GM12873 (cell line): ENCODE results near the gene MTX1.

ENCODE experiments used
- TF ChIP-seq, protein P1 (sequence below): IDR thresholded peaks from 2 replicates; pipeline ENCODE4 v1.5.1; 2012; ENCODE audit warnings: low read depth, mild to moderate bottlenecking, moderate library complexity, low read length, control low read depth; ENCODE audit not compliant: insufficient read depth; ENCODE audit errors: missing control alignments

The MTX1 gene

DNA sequence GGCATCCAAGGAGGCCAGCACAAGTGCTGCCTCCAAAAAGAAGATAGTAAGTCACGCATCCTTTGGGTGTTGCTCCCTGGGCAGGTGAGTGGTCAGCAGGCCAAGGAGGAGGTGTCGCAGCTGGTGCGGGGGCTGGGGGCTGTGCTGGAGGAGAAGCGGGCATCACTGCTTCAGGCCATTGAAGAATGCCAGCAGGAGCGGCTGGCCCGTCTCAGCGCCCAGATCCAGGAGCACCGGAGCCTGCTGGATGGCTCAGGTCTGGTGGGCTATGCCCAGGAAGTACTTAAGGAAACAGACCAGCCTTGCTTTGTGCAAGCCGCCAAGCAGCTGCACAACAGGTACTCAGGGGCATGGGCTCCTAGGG is 30.6 kb upstream of the MTX1 start:
- TF ChIP-seq, protein P1, sequence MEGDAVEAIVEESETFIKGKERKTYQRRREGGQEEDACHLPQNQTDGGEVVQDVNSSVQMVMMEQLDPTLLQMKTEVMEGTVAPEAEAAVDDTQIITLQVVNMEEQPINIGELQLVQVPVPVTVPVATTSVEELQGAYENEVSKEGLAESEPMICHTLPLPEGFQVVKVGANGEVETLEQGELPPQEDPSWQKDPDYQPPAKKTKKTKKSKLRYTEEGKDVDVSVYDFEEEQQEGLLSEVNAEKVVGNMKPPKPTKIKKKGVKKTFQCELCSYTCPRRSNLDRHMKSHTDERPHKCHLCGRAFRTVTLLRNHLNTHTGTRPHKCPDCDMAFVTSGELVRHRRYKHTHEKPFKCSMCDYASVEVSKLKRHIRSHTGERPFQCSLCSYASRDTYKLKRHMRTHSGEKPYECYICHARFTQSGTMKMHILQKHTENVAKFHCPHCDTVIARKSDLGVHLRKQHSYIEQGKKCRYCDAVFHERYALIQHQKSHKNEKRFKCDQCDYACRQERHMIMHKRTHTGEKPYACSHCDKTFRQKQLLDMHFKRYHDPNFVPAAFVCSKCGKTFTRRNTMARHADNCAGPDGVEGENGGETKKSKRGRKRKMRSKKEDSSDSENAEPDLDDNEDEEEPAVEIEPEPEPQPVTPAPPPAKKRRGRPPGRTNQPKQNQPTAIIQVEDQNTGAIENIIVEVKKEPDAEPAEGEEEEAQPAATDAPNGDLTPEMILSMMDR = no peak

DNA sequence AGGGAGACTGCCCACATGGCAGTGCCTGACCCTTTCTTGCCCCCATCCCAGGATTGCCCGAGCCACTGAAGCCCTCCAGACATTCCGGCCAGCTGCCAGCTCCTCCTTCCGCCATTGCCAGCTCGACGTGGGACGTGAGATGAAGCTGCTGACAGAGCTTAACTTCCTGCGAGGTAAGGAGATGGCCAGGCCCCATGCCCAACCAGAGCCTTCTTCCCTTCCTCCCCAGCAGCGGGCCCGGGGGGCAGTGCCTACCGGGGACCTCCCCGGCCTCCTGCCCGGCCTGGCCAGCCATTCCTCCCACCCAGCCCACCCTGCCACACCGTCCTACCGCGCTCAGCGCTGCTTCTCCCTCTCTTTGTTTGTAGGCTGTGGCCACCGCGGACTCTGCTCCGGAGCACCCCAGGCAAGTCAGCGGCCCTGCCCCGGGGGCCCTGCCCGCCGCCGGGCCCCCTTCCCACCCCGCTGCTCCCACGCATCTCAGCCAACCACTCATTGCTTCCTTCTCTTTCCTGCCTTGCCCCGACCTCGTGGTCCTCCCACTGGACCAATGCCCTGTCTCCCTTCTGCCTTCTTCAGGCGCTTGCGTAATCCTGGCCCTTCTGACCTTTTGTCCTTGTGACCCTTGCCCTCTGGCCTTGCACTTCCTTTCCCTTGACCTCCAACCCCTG is 29.9 kb upstream of the MTX1 start:
- TF ChIP-seq, protein P1 = no peak

DNA sequence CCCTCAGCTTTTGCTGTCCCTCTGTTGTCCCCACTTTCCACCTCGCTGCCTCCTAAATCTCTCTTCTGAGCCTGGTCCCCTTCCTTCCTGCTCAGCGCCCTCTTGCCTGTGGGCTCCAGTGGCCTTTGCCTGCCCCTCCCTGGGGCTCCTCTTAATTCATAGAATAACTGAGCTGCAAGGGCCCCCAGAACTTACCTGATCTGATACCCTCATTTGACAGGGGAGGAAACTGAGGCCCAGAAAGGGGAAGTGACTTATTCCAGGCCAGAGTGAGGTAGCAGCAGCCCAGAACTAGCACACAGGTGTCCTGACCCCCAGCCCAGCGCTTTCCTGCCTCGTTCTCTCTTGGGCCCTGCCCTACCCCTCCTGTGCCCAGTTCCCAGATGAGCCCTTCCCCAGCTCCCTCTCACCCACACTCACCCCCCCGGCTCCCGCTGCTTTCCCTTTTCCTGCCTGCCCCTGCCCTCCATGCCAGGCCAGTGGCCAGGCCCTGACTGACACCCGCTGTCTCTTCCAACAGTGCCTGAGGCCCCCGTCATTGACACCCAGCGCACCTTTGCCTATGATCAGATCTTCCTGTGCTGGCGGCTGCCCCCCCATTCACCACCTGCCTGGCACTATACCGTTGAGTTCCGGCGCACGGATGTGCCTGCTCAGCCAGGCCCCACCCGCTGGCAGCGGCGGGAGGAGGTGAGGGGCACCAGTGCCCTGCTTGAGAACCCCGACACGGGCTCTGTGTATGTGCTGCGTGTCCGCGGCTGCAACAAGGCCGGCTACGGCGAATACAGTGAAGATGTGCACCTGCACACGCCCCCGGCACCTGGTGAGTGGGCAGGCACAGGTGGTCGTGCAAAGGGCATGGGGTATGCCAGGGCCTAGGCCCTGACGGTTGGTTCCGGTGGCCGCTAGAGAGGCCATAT is 29.1 kb upstream of the MTX1 start:
- TF ChIP-seq, protein P1 = no peak

DNA sequence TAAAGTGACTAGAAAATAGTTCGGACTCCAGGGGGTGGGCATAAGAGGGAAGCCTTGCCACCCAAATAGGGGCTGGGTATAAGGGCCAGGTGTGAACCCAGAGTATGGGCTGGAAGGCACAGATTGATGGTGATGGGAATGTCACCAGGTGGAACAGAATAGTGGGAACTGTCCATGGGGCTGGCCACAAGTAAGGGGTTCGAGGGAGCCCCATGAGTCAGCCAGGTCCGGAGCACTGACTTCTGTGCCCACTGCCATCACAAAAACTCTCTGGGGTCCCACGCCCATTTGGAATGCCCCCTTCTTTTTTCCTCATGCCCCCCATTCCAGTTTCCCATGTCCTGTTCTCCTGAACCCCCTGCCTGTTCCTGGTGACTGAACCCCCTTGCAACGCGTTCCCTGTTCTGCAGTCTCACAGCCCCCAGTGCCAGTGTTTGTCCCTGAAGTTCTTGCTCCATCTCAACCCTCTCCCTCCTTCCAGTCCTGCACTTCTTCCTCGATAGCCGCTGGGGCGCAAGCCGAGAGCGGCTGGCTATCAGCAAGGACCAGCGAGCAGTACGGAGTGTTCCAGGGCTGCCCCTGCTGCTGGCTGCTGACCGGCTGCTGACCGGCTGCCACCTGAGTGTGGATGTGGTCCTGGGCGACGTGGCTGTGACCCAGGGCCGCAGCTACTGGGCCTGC is 27.0 kb upstream of the MTX1 start:
- TF ChIP-seq, protein P1 = no peak

DNA sequence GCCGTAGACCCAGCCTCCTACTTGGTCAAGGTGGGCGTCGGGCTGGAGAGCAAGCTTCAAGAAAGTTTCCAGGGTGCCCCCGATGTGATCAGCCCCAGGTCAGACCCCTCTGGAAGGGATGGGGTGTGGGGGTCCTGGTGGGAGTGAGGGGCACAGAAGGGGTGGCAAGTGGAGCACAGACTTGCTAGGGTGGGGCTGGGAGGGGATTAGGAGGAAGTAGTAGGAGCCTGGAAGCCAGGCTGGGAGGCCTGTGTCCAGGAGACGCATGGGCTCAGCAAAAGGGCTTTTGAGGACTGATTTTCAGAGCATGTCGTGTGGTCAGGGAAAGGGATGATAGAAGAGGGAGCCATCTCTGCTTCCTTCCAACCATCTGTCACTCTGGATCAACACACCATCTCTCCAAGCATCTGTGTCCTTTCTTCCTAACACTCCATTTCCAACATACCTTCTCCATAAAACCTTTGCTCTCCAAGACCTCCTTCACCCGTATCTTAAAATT is 26.4 kb upstream of the MTX1 start:
- TF ChIP-seq, protein P1 = no peak

DNA sequence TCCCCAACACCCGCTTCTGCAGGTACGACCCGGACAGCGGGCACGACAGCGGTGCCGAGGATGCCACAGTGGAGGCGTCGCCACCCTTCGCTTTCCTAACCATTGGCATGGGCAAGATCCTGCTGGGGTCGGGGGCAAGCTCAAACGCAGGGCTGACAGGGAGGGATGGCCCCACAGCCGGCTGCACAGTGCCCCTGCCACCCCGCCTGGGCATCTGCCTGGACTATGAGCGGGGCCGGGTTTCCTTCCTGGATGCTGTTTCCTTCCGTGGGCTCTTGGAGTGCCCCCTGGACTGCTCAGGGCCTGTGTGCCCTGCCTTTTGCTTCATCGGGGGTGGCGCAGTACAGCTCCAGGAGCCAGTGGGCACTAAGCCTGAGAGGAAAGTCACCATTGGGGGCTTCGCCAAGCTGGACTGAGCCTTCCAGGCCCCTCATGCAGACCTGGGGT is 24.7 kb upstream of the MTX1 start:
- TF ChIP-seq, protein P1 = no peak

DNA sequence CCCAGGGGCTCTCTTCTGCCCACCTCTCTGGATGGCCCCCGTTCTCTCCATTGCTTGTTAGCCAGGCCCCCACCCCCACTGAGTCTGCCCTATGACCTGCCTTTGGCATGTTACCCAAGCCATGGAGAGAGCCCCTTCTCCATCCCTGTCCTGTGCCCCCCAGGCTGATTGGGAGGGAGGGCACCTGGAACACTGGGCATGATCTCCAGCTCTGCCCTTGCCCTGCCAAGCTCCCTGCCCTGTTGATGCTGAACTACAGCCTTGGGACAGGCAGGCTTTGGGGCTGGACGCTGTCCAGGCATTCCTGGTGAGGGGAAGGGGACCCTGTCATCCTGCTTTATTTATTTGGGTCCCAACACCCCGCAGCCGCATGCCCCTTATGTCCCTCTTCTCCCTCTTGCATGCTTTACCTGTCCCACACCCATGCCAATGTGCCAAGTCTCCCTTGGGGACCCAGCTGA is 24.1 kb upstream of the MTX1 start:
- TF ChIP-seq, protein P1 = no peak
